Measurements from ENCODE around the gene OR1F1.

OR1F1 gene

DNA sequence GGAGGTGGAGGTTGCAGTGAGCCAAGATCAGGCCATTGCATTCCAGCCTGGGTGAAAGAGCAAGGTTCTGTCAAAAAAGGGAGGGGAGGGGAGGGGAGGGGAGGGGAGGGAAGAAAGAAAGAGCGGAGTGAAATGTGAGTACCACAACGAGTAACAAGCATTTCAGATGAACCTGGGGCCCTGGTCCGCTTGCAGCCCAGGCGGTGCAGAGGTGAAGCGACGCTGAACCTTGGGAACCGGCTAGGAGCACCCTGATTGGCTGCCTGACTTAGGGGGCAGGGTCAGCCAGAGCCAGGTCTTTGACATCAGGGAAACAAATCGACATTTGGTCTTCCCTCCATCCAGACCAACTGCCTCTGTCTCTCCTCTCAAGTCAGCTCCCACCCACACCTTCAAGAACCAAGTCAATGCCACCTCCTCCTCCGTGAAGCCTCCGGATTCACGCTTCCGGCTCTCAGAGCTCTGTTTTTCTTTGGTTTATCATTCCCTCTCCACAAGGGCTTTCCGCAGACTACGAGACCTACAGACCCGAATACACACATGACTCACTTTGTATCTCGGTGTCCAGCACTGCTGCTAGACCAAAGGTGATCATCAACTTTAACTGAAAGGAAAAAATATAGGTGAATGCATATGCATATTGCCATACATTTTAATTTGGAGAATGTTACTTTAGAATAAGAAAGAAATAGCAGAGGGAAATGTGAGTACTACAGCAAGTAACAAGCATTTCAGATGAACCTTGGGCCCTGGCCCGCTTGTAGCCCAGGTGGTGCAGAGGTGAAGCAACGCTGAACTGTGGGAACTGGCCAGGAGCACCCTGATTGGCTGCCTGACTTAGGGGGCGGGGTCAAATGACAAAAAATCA, 19.3 kb downstream of the OR1F1 start:
- no peak overlapping the region for H3K4me3 ChIP-seq (ENCODE audit: insufficient read depth, low read length, poor library complexity, severe bottlenecking)
- H3K36me3 ChIP-seq (ENCODE audit: low read length): no peaks in the 10 kb centered on the region
- no peak overlapping the region for H2AFZ ChIP-seq (ENCODE audit: low read depth, low read length, severe bottlenecking)
- no peaks in the 10 kb centered on the region for H3K79me2 ChIP-seq (ENCODE audit: insufficient read depth, low read length)
- no peaks in the 10 kb centered on the region for H3K9me2 ChIP-seq (replicated peaks; ENCODE audit: insufficient read depth, low read length)
- H3K27ac ChIP-seq (ENCODE audit: low read depth, low read length): no peak overlapping the region
- no peak for TF ChIP-seq EZH2phosphoT487 (conservative IDR thresholded peaks at IDR 0.05; ENCODE audit: low read length)
- TF ChIP-seq, protein P1, sequence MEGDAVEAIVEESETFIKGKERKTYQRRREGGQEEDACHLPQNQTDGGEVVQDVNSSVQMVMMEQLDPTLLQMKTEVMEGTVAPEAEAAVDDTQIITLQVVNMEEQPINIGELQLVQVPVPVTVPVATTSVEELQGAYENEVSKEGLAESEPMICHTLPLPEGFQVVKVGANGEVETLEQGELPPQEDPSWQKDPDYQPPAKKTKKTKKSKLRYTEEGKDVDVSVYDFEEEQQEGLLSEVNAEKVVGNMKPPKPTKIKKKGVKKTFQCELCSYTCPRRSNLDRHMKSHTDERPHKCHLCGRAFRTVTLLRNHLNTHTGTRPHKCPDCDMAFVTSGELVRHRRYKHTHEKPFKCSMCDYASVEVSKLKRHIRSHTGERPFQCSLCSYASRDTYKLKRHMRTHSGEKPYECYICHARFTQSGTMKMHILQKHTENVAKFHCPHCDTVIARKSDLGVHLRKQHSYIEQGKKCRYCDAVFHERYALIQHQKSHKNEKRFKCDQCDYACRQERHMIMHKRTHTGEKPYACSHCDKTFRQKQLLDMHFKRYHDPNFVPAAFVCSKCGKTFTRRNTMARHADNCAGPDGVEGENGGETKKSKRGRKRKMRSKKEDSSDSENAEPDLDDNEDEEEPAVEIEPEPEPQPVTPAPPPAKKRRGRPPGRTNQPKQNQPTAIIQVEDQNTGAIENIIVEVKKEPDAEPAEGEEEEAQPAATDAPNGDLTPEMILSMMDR (IDR thresholded peaks at IDR 0.05; ENCODE audit: insufficient read depth, low read length, poor library complexity, severe bottlenecking): no peak
- H3F3A ChIP-seq (ENCODE audit: insufficient read depth): no peaks in the 10 kb centered on the region
- H3K9ac ChIP-seq (ENCODE audit: low read length): no peak overlapping the region
- no peak overlapping the region for H3K4me2 ChIP-seq (ENCODE audit: low read depth, low read length, poor library complexity, severe bottlenecking)
- H3K9me3 ChIP-seq (ENCODE audit: insufficient read depth, low read length): peaks cover 13% of the 10 kb centered on the region; the same call in 1 of the 2 replicates
- H4K20me1 ChIP-seq (ENCODE audit: low read depth, low read length): no peaks in the 10 kb centered on the region
- no peaks in the 10 kb centered on the region for H3K27me3 ChIP-seq (ENCODE audit: low read length)

DNA sequence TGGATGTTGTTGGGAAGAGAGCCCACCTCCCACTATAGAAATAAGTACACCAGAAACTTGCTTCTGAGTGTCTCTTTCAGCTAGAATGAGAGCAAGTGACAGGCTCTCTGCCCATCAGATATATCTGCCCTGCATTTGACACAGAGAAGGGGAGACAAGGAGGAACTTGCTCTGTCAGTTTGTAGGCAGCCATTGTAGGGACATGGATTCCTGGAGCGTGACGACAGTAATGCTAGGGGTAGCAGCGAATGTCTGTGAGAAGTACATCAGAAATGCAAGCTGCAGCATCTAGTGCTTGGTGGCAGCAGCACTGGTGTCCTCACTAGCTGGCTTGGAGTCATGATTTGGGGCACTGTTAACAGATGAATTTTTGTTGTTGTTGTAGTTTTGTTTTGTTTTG, 24.0 kb downstream of the OR1F1 start:
- Histone ChIP-seq H3K4me3 (ENCODE audit: insufficient read depth, low read length, poor library complexity, severe bottlenecking) (no peak overlapping the region), H3K27me3 (ENCODE audit: low read length) (no peaks in the 10 kb centered on the region), H3K79me2 (ENCODE audit: insufficient read depth, low read length) (no peaks in the 10 kb centered on the region), H3K9ac (ENCODE audit: low read length) (no peak overlapping the region), H3K9me3 (ENCODE audit: insufficient read depth, low read length) (no peaks in the 10 kb centered on the region), H3K27ac (ENCODE audit: low read depth, low read length) (no peak overlapping the region), H3K36me3 (ENCODE audit: low read length) (no peaks in the 10 kb centered on the region), H3F3A (ENCODE audit: insufficient read depth) (no peaks in the 10 kb centered on the region), H4K20me1 (ENCODE audit: low read depth, low read length) (no peaks in the 10 kb centered on the region), H3K9me2 (replicated peaks; ENCODE audit: insufficient read depth, low read length) (no peaks in the 10 kb centered on the region), H3K4me2 (ENCODE audit: low read depth, low read length, poor library complexity, severe bottlenecking) (no peak overlapping the region), H2AFZ (ENCODE audit: low read depth, low read length, severe bottlenecking) (no peak overlapping the region)
- TF ChIP-seq, protein P1 (IDR thresholded peaks at IDR 0.05; ENCODE audit: insufficient read depth, low read length, poor library complexity, severe bottlenecking): no peak

DNA sequence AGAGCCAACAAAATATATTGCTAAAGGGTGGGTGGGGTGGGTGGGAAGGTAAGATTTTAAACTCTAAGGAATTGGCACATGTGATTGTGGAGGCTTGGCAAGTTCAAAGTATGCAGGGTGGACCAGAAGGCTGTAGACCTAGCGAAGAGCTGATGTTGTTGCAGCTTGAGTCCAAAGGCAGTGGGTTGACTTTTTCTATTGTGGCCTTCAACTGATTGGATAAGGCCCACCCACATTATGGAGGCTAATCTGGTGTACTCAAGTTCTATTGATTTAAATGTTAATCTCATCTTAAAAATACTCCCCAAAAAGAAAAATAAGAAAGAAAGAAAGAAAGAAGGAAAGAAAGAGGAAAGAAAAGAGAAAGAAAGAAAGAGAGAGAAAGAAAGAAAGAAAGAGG, 24.6 kb downstream of the OR1F1 start:
- Histone ChIP-seq H3K27me3 (ENCODE audit: low read length) (no peaks in the 10 kb centered on the region), H3K79me2 (ENCODE audit: insufficient read depth, low read length) (no peaks in the 10 kb centered on the region), H3K9me3 (ENCODE audit: insufficient read depth, low read length) (no peaks in the 10 kb centered on the region), H3K27ac (ENCODE audit: low read depth, low read length) (no peak overlapping the region), H3K36me3 (ENCODE audit: low read length) (no peaks in the 10 kb centered on the region), H4K20me1 (ENCODE audit: low read depth, low read length) (no peaks in the 10 kb centered on the region), H3K4me3 (ENCODE audit: insufficient read depth, low read length, poor library complexity, severe bottlenecking) (no peak overlapping the region), H3K9ac (ENCODE audit: low read length) (no peak overlapping the region), H3F3A (ENCODE audit: insufficient read depth) (no peaks in the 10 kb centered on the region), H3K4me2 (ENCODE audit: low read depth, low read length, poor library complexity, severe bottlenecking) (no peak overlapping the region), H2AFZ (ENCODE audit: low read depth, low read length, severe bottlenecking) (no peak overlapping the region), H3K9me2 (replicated peaks; ENCODE audit: insufficient read depth, low read length) (no peaks in the 10 kb centered on the region)
- TF ChIP-seq, protein P1 (IDR thresholded peaks at IDR 0.05; ENCODE audit: insufficient read depth, low read length, poor library complexity, severe bottlenecking): no peak
- no peak for TF ChIP-seq EZH2phosphoT487 (conservative IDR thresholded peaks at IDR 0.05; ENCODE audit: low read length)

Data from SU-DHL-6 (cell line).